Measurements from ENCODE around the gene TLK1. TPM values are rescaled to one million over a fixed set of nuclear protein-coding genes. Genes with fewer than 3 reads are reported as not detected.
"Not testable (repeated sequence)": the region's sequence is repeated elsewhere in the genome, so short reads cannot be mapped to it uniquely, and the experiment has no call there.

The TLK1 gene
- total and polyA plus RNA-seq, 7 donors = 14.1 to 60.6 (median 37.9) TPM

DNA sequence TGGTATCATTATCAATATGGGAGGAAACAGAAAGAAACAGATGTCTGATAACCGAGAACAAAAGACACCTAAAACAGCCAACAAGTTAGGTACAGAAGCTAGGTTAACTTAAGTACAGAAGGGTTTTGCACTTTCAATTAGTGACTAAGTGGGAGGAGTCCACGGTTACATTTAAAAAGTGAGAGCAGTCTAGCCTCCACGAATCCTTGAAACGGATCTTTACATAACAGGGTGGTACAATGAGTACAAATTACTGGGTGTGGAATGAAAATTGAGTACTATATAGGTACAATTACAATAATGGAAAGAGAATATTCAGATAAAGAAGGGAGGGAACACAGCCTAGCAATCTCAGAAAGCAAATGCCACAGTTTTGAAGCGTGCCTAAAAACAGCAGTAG, 76.6 kb downstream of the TLK1 start:
- no peak overlapping the region for H3K4me3 ChIP-seq
- WGBS, 2 donors = 16 to 59% methylated on average over 5 of the region's 5 CpGs
- H3K9me3 ChIP-seq = no peaks in the 10 kb centered on the region
- TF ChIP-seq, protein P1, sequence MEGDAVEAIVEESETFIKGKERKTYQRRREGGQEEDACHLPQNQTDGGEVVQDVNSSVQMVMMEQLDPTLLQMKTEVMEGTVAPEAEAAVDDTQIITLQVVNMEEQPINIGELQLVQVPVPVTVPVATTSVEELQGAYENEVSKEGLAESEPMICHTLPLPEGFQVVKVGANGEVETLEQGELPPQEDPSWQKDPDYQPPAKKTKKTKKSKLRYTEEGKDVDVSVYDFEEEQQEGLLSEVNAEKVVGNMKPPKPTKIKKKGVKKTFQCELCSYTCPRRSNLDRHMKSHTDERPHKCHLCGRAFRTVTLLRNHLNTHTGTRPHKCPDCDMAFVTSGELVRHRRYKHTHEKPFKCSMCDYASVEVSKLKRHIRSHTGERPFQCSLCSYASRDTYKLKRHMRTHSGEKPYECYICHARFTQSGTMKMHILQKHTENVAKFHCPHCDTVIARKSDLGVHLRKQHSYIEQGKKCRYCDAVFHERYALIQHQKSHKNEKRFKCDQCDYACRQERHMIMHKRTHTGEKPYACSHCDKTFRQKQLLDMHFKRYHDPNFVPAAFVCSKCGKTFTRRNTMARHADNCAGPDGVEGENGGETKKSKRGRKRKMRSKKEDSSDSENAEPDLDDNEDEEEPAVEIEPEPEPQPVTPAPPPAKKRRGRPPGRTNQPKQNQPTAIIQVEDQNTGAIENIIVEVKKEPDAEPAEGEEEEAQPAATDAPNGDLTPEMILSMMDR (IDR thresholded peaks at IDR 0.05) = no peak
- TF ChIP-seq POLR2A (IDR thresholded peaks at IDR 0.05) (no peak), POLR2AphosphoS5 (IDR thresholded peaks at IDR 0.05) (no peak), EP300 (IDR thresholded peaks at IDR 0.05) (no peak)
- H3K27ac ChIP-seq = no peak overlapping the region
- peaks cover 0 to 26% (median 17%) of the 10 kb centered on the region in 4 donors for H3K4me1 ChIP-seq
- H3K27me3 ChIP-seq = no peaks in the 10 kb centered on the region
- no peak for DNase-seq
- H3K36me3 ChIP-seq = no peaks in the 10 kb centered on the region
- intact Hi-C loops (cut with DNase I) = no loop called here

DNA sequence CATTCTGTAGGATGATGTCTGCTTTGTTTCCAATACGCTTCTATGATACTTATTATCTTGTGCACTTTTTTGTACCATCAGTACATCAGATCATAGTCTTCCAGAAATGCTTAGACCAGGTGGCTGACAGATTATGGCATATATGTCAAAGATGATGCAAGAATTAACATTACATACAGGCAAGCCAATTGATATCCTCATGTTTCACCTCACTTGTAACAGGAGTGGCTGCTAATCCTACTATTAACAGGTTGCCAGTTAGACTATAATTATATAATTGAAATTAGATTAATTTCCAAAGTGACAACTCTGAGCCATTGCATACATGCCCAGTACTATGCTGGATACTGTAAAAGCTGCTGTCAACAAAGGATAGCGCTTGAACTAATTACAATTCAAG, 77.2 kb downstream of the TLK1 start:
- 90 to 98% methylated on average over 2 of the region's 2 CpGs for WGBS, 2 donors
- no peak for DNase-seq
- no peak for TF ChIP-seq EP300 (IDR thresholded peaks at IDR 0.05)
- no peak for TF ChIP-seq POLR2A (IDR thresholded peaks at IDR 0.05)
- TF ChIP-seq, protein P1 (IDR thresholded peaks at IDR 0.05) = no peak
- TF ChIP-seq POLR2AphosphoS5 (IDR thresholded peaks at IDR 0.05) = no peak
- no peaks in the 10 kb centered on the region for H3K9me3 ChIP-seq
- H3K4me1 ChIP-seq = peaks cover 0 to 30% (median 19%) of the 10 kb centered on the region in 4 donors
- no peaks in the 10 kb centered on the region for H3K27me3 ChIP-seq
- no peak overlapping the region for H3K4me3 ChIP-seq
- no peak overlapping the region for H3K27ac ChIP-seq
- no peaks in the 10 kb centered on the region for H3K36me3 ChIP-seq
- intact Hi-C loops (cut with DNase I) = no loop called here

DNA sequence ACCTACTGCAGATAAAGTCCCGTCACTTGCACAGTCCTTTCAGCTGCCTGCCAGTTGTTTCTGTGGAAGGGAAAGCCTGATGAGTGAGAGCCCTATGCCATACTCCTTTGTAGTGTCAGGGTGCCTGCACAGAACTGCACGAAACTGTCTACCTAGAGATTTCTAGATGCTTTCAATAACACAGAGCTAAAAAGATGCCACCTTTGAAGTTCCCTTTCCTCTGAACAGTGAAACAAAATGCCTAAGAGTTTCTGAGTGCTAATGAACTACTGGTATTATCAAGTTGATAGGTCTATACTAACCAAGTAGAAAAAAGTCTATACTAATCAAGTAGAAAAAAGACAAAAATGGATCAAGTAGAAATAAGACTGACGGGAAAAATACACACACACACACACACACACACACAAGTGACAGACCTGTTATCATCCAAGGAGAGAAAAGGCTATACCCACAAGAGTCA, 79.0 kb downstream of the TLK1 start:
- no peak overlapping the region for H3K4me3 ChIP-seq
- no peak overlapping the region for H3K27ac ChIP-seq
- peaks cover 0 to 29% (median 15%) of the 10 kb centered on the region in 4 donors for H3K4me1 ChIP-seq
- no peak for DNase-seq
- H3K9me3 ChIP-seq = no peaks in the 10 kb centered on the region
- H3K27me3 ChIP-seq = no peaks in the 10 kb centered on the region
- WGBS, 2 donors = 87 to 92% methylated on average over 3 of the region's 3 CpGs
- TF ChIP-seq POLR2A (IDR thresholded peaks at IDR 0.05) (no peak), POLR2AphosphoS5 (IDR thresholded peaks at IDR 0.05) (no peak), EP300 (IDR thresholded peaks at IDR 0.05) (no peak)
- TF ChIP-seq, protein P1 (IDR thresholded peaks at IDR 0.05) = no peak
- H3K36me3 ChIP-seq = no peaks in the 10 kb centered on the region
- intact Hi-C loops (cut with DNase I) = no loop called here

DNA sequence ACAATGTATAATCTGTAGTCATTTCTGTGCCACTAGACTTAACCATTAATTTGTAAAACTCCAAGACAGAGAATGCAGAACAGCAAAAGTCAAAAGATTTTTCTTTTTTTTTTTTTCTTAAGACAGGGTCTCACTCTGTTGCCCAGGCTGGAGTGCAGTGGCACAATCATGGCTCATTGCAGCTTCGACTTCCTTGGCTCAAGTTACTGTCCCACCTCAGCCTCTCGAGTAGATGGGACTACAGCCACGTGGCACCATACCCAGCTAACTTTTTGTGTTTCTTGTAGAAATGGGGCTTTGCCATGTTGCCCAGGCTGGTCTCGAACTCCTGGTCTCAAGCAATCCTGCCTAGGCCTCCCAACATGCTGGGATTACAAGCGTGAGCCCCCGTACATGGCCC, 80.1 kb downstream of the TLK1 start:
- intact Hi-C loops (cut with DNase I) = no loop called here
- Histone ChIP-seq H3K9me3 (no peaks in the 10 kb centered on the region), H3K4me3 (no peak overlapping the region), H3K36me3 (no peaks in the 10 kb centered on the region), H3K27ac (no peak overlapping the region), H3K27me3 (no peaks in the 10 kb centered on the region), H3K4me1 (peaks cover 0 to 22% (median 9%) of the 10 kb centered on the region in 4 donors)
- no peak for DNase-seq
- TF ChIP-seq, protein P1 (IDR thresholded peaks at IDR 0.05) = no peak
- TF ChIP-seq POLR2AphosphoS5 (IDR thresholded peaks at IDR 0.05) (no peak), POLR2A (IDR thresholded peaks at IDR 0.05) (no peak), EP300 (IDR thresholded peaks at IDR 0.05) (no peak)
- WGBS, 2 donors = 94 to 96% methylated on average over 6 of the region's 6 CpGs

DNA sequence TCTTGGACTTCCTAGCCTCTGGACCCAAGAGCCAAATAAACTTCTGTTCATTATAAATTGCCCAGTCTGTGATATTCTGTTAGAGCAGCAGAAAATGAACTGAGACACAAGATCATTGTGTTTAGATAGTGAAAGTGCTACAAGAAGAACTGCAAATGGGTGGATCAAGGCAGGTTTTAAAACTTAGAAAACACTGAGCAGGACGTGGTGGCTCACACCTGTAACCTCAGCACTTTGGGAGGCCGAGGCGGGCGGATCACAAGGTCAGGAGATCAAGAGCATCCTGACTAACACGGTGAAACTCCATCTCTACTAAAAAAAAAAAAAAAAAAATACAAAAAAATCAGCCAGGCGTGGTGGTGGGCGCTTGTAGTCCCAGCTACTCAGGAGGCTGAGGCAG, 84.3 kb downstream of the TLK1 start:
- H3K27me3 ChIP-seq; intact Hi-C loops (cut with DNase I); H3K4me3 ChIP-seq; DNase-seq; H3K9me3 ChIP-seq; H3K27ac ChIP-seq; H3K36me3 ChIP-seq: not testable (repeated sequence)
- H3K4me1 ChIP-seq = peaks cover 0 to 14% (median 6%) of the 10 kb centered on the region in 4 donors
- WGBS, 2 donors = 85 to 97% methylated on average over 7 of the region's 7 CpGs

All from sigmoid colon (tissue), 7 donors.